Smooth muscle cell (in vitro differentiated cells): ENCODE results near the gene PGPEP1. TPM values are rescaled to one million over a fixed set of nuclear protein-coding genes. Genes with fewer than 3 reads are reported as not detected.
A peak's percentile ranks its signal among the peaks of the same experiment; 100 is the strongest.

Source experiments
- DNase-seq: peaks from one replicate; lab custom pipeline; 2025; ENCODE audit not compliant: unreplicated experiment; lab: John Stamatoyannopoulos, UW
- H2AFZ ChIP-seq: fragments of 200-600 bp; sonication (generic); 2 replicates; pipeline ENCODE4 v1.6.0; 2016; ENCODE audit warnings: antibody characterized with exemption, low read depth, mild to moderate bottlenecking
- H3F3A ChIP-seq: fragments of 200-600 bp; sonication (generic); 2 replicates; pipeline ENCODE4 v1.6.0; 2017; ENCODE audit warnings: antibody characterized with exemption, low read depth
- H3K27ac ChIP-seq: fragments of 200-600 bp; sonication (generic); 2 replicates; pipeline ENCODE4 v1.5.1; 2016; ENCODE audit warnings: low read depth, mild to moderate bottlenecking
- H3K27me3 ChIP-seq: fragments of 200-600 bp; sonication (generic); 2 replicates; pipeline ENCODE4 v1.6.1; 2016; ENCODE audit warnings: low read depth, mild to moderate bottlenecking
- H3K36me3 ChIP-seq: fragments of 200-600 bp; sonication (generic); 2 replicates; pipeline ENCODE4 v1.5.1; 2016; ENCODE audit warnings: low read depth
- H3K4me1 ChIP-seq: fragments of 200-600 bp; sonication (generic); 2 replicates; pipeline ENCODE4 v1.5.1; 2016; ENCODE audit warnings: low read depth
- H3K4me2 ChIP-seq: fragments of 200-600 bp; sonication (generic); 2 replicates; pipeline ENCODE4 v1.6.0; 2016; ENCODE audit warnings: mild to moderate bottlenecking
- H3K4me3 ChIP-seq: fragments of 200-600 bp; sonication (generic); 2 replicates; pipeline ENCODE4 v1.5.1; 2016; ENCODE audit warnings: mild to moderate bottlenecking
- H3K79me2 ChIP-seq: fragments of 200-600 bp; sonication (generic); 2 replicates; pipeline ENCODE4 v1.6.0; 2016; ENCODE audit warnings: low read depth, mild to moderate bottlenecking
- H3K9ac ChIP-seq: fragments of 200-600 bp; sonication (generic); 2 replicates; pipeline ENCODE4 v1.6.0; 2016; ENCODE audit warnings: low read depth
- H3K9me3 ChIP-seq: fragments of 200-600 bp; sonication (generic); replicated peaks from 2 replicates; pipeline ENCODE4 v1.5.1; 2016; ENCODE audit warnings: low read depth
- H4K20me1 ChIP-seq: fragments of 200-600 bp; sonication (generic); 2 replicates; pipeline ENCODE4 v1.6.0; 2016; ENCODE audit warnings: low read depth
- CTCF ChIP-seq: fragments of 200-600 bp; sonication (generic); IDR thresholded peaks from 2 replicates; pipeline ENCODE4 v1.5.1; 2017; ENCODE audit warnings: borderline replicate concordance, mild to moderate bottlenecking, antibody characterized with exemption; ENCODE audit not compliant: insufficient read depth, poor library complexity, severe bottlenecking
- WGBS: methylation state at CpG from one replicate; pipeline ENCODE4 v1.1.7; 2016; ENCODE audit warnings: low lambda C conversion rate; 5-methylcytosine and 5-hydroxymethylcytosine counted together
- microRNA-seq: library from miRNA; unstranded; fragments of <30 nt; microRNA quantifications from one replicate; pipeline ENCODE4, GENCODE V29; 2016; ENCODE audit warnings: borderline number of aligned reads
- polyA plus RNA-seq: library from polyadenylated mRNA; unstranded; fragments of >200 nt; fragmentation: Nextera tagmentation; extraction: Ambion mirVana; gene quantifications from 2 replicates; pipeline ENCODE4 v1.2.1, GENCODE V29; 2016
- small RNA-seq: library from RNA; depleted of rRNA; stranded (forward); fragments of <200 nt; gene quantifications from one replicate; pipeline ENCODE3, GENCODE V24; 2014
- total RNA-seq: library from RNA; depleted of rRNA; stranded (reverse); fragments of >200 nt; gene quantifications from 2 replicates; pipeline ENCODE4 v1.2.3, GENCODE V29; 2014

Gene PGPEP1
- total and polyA plus RNA-seq, 2 experiments from 2014 or later = 4.5 to 11.7 TPM

- Histone ChIP-seq H3K36me3 (no peaks in the 10 kb centered on the region), H3K9me3 (no peaks in the 10 kb centered on the region), H3K9ac (peak overlapping the region; percentile 96), H3K4me1 (peaks cover 13% of the 10 kb centered on the region), H3K4me2 (peak overlapping the region; percentile 82), H3K4me3 (peak overlapping the region; percentile 53), H4K20me1 (peaks cover 31% of the 10 kb centered on the region), H3K27ac (peak overlapping the region; percentile 99), H3F3A (peaks cover 7% of the 10 kb centered on the region), H3K79me2 (peaks cover 18% of the 10 kb centered on the region), H3K27me3 (no peaks in the 10 kb centered on the region), H2AFZ (no peak overlapping the region)
- 16% methylated on average over 30 of the region's 30 CpGs for WGBS
- no peak for TF ChIP-seq CTCF
- no peak for DNase-seq
Measured at GRCh38 chr19:18418029-18418482, 77.7 kb downstream of the PGPEP1 start.

- H3K27me3 ChIP-seq = no peaks in the 10 kb centered on the region
- no peak overlapping the region for H2AFZ ChIP-seq
- peaks cover 36% of the 10 kb centered on the region for H4K20me1 ChIP-seq
- no peaks in the 10 kb centered on the region for H3K36me3 ChIP-seq
- 27% methylated on average over 37 of the region's 39 CpGs for WGBS
- peaks cover 24% of the 10 kb centered on the region for H3K79me2 ChIP-seq
- peak overlapping the region; percentile 52 for H3K4me3 ChIP-seq
- peak overlapping the region; percentile 99 for H3K27ac ChIP-seq
- H3K9ac ChIP-seq = no peak overlapping the region
- no peak for TF ChIP-seq CTCF
- H3K9me3 ChIP-seq = no peaks in the 10 kb centered on the region
- peak overlapping the region; percentile 82 for H3K4me2 ChIP-seq
- peak; percentile 43 for DNase-seq
- H3K4me1 ChIP-seq = peaks cover 14% of the 10 kb centered on the region
- peaks cover 7% of the 10 kb centered on the region for H3F3A ChIP-seq
Measured at GRCh38 chr19:18418483-18419194, 78.2 kb downstream of the PGPEP1 start.

GRCh38 chr19:18419195-18419698 is 78.8 kb downstream of the PGPEP1 start, which contains the start of gene SSBP4:
Gene SSBP4, plus strand, starts transcription at chr19:18419398. Its CDS starts 251 bp downstream, at chr19:18419649.
- peak within 1 kb of the TSS; percentile 82 for H3K4me2 ChIP-seq
- peak; percentile 30 for TF ChIP-seq CTCF
- no peaks in the 10 kb centered on the region for H3K36me3 ChIP-seq
- peak within 1 kb of the TSS; percentile 52 for H3K4me3 ChIP-seq
- peak within 1 kb of the TSS; percentile 99 for H3K27ac ChIP-seq
- H2AFZ ChIP-seq = no peak within 1 kb of the TSS
- peaks cover 20% of the 10 kb centered on the region for H3K4me1 ChIP-seq
- H3F3A ChIP-seq = peaks cover 7% of the 10 kb centered on the region
- no peaks in the 10 kb centered on the region for H3K27me3 ChIP-seq
- peaks cover 30% of the 10 kb centered on the region for H3K79me2 ChIP-seq
- no peaks in the 10 kb centered on the region for H3K9me3 ChIP-seq
- H3K9ac ChIP-seq = peak within 1 kb of the TSS; percentile 53
- WGBS = 2% methylated on average over 31 of the region's 80 CpGs
- H4K20me1 ChIP-seq = peaks cover 42% of the 10 kb centered on the region
- DNase-seq = no peak

Small RNAs within 50 kb of the gene (microRNA-seq; reads per million reads assigned to microRNA genes)
- gene MIR3189 = not detected

Small RNAs within 50 kb of the gene (small RNA-seq; reads per million reads assigned to genes)
- gene MIR3189 = not detected
- gene RN7SL513P = not detected

Other genes starting within 250 kb of the PGPEP1 start
- 3.6 and 4.3 TPM in 2 replicates for gene MAST3, start 242.8 kb upstream of the PGPEP1 start, total RNA-seq
- 4.3 and 10.3 TPM in 2 replicates for gene MAST3, start 242.8 kb upstream of the PGPEP1 start, polyA plus RNA-seq
- gene PIK3R2, start 187.4 kb upstream of the PGPEP1 start, total RNA-seq = 22.2 and 22.9 TPM in 2 replicates
- gene PIK3R2, start 187.4 kb upstream of the PGPEP1 start, polyA plus RNA-seq = 37.1 and 50.1 TPM in 2 replicates
- 0.67 and 2.9 TPM in 2 replicates for gene IFI30, start 166.8 kb upstream of the PGPEP1 start, total RNA-seq
- 0.64 and 0.87 TPM in 2 replicates for gene IFI30, start 166.8 kb upstream of the PGPEP1 start, polyA plus RNA-seq
- 11.6 and 13.1 TPM in 2 replicates for gene MPV17L2, start 147.4 kb upstream of the PGPEP1 start, total RNA-seq
- 27.1 and 28.7 TPM in 2 replicates for gene MPV17L2, start 147.4 kb upstream of the PGPEP1 start, polyA plus RNA-seq
- gene RAB3A, start 136.6 kb upstream of the PGPEP1 start, total RNA-seq = 1.4 and 4.9 TPM in 2 replicates
- 3.6 and 3.7 TPM in 2 replicates for gene RAB3A, start 136.6 kb upstream of the PGPEP1 start, polyA plus RNA-seq
- gene PDE4C, start 114.2 kb upstream of the PGPEP1 start, total RNA-seq = 1.1 and 3.1 TPM in 2 replicates
- gene PDE4C, start 114.2 kb upstream of the PGPEP1 start, polyA plus RNA-seq = 1.7 and 1.9 TPM in 2 replicates
- gene IQCN, start 66.1 kb upstream of the PGPEP1 start, total RNA-seq = 3.9 and 4.9 TPM in 2 replicates
- gene IQCN, start 66.1 kb upstream of the PGPEP1 start, polyA plus RNA-seq = 2.5 and 5.8 TPM in 2 replicates
- 79.9 and 164 TPM in 2 replicates for gene JUND, start 59.0 kb upstream of the PGPEP1 start, total RNA-seq
- 464 and 497 TPM in 2 replicates for gene JUND, start 59.0 kb upstream of the PGPEP1 start, polyA plus RNA-seq
- gene LSM4, start 17.5 kb upstream of the PGPEP1 start, total RNA-seq = 116 and 121 TPM in 2 replicates
- gene LSM4, start 17.5 kb upstream of the PGPEP1 start, polyA plus RNA-seq = 156 and 177 TPM in 2 replicates
- 18.8 and 30.9 TPM in 2 replicates for gene GDF15, start 45.6 kb downstream of the PGPEP1 start, total RNA-seq
- 40.4 and 42.8 TPM in 2 replicates for gene GDF15, start 45.6 kb downstream of the PGPEP1 start, polyA plus RNA-seq
- 0.67 TPM in 1 of 2 replicates, not detected in the other for gene LRRC25, start 57.0 kb downstream of the PGPEP1 start, total RNA-seq
- 0.34 TPM in 1 of 2 replicates, not detected in the other for gene LRRC25, start 57.0 kb downstream of the PGPEP1 start, polyA plus RNA-seq
- gene SSBP4, start 78.8 kb downstream of the PGPEP1 start, total RNA-seq = 36.0 and 44.1 TPM in 2 replicates
- 124 and 133 TPM in 2 replicates for gene SSBP4, start 78.8 kb downstream of the PGPEP1 start, polyA plus RNA-seq
- gene ISYNA1, start 97.5 kb downstream of the PGPEP1 start, total RNA-seq = 16.4 and 60.1 TPM in 2 replicates
- 56.9 and 89.5 TPM in 2 replicates for gene ISYNA1, start 97.5 kb downstream of the PGPEP1 start, polyA plus RNA-seq
- gene ELL, start 181.5 kb downstream of the PGPEP1 start, total RNA-seq = 10.5 and 12.8 TPM in 2 replicates
- 15.2 and 31.7 TPM in 2 replicates for gene ELL, start 181.5 kb downstream of the PGPEP1 start, polyA plus RNA-seq
- 143 and 161 TPM in 2 replicates for gene FKBP8, start 203.0 kb downstream of the PGPEP1 start, total RNA-seq
- gene FKBP8, start 203.0 kb downstream of the PGPEP1 start, polyA plus RNA-seq = 340 and 358 TPM in 2 replicates
- gene KXD1, start 217.3 kb downstream of the PGPEP1 start, total RNA-seq = 75.4 and 104 TPM in 2 replicates
- 134 and 141 TPM in 2 replicates for gene KXD1, start 217.3 kb downstream of the PGPEP1 start, polyA plus RNA-seq
- gene UBA52, start 231.3 kb downstream of the PGPEP1 start, total RNA-seq = 991 and 1,086 TPM in 2 replicates
- gene UBA52, start 231.3 kb downstream of the PGPEP1 start, polyA plus RNA-seq = 752 and 759 TPM in 2 replicates
- gene REX1BD, start 248.2 kb downstream of the PGPEP1 start, total RNA-seq = 69.6 and 81.5 TPM in 2 replicates
- 117 and 141 TPM in 2 replicates for gene REX1BD, start 248.2 kb downstream of the PGPEP1 start, polyA plus RNA-seq